SK-N-SH (cell line): ENCODE data around the gene MYL5.

Experiments used
- CTCF ChIP-seq: fragments of 200-600 bp; sonication (generic); IDR thresholded peaks from 2 replicates; pipeline ENCODE4 v1.6.1; 2017; ENCODE audit warnings: antibody characterized with exemption, mild to moderate bottlenecking, moderate library complexity
- POLR2AphosphoS5 ChIP-seq: IDR thresholded peaks from 2 replicates; pipeline ENCODE4 v1.6.1; 2012; ENCODE audit warnings: low read depth, low read length
- USF1 ChIP-seq: IDR thresholded peaks from 2 replicates; pipeline ENCODE4 v1.4.0; 2012; ENCODE audit warnings: low read depth, borderline replicate concordance
- YY1 ChIP-seq: IDR thresholded peaks from 2 replicates; pipeline ENCODE4 v1.4.0; 2012; ENCODE audit warnings: low read depth, mild to moderate bottlenecking

- TF ChIP-seq YY1 (no peak), CTCF (no peak), USF1 (no peak), POLR2AphosphoS5 (no peak)
These were observed 15.4 kb downstream of the MYL5 start for GRCh38 chr4:689723-690122.
